Body of pancreas (tissue), 4 donors: ENCODE data around the gene TBC1D22B. TPM values are rescaled to one million over a fixed set of nuclear protein-coding genes. Genes with fewer than 3 reads are reported as not detected.

Experiments used
- ATAC-seq: fragments of 150-250 bp; one replicate; pipeline ENCODE4 v1.9.1; 2016
- DNase-seq, 4 donors: peaks; one replicate each; pipeline ENCODE4 v3.0.0-alpha.2; 2019
- H3K27ac ChIP-seq, 4 donors: fragments of 200-600 bp; sonication (generic); 1 replicate in 3 of 4; 2 replicates in 1 of 4; pipeline versions ENCODE4 v1.5.1 to v1.6.1; 2016 to 2019; ENCODE audit warnings: mild to moderate bottlenecking in 1 of 4, mixed read lengths in 1 of 4, moderate library complexity in 1 of 4
- H3K27me3 ChIP-seq, 2 donors: fragments of 200-600 bp; sonication (generic); one replicate each; pipeline ENCODE4 v1.6.0; 2016; ENCODE audit warnings: mild to moderate bottlenecking in 1 of 2
- H3K36me3 ChIP-seq, 2 donors: fragments of 200-600 bp; sonication (generic); replicated peaks in 1 of 2; 2 replicates each; pipeline ENCODE4 v1.5.1; 2016; ENCODE audit warnings: low read depth in 2 of 2; ENCODE audit not compliant: insufficient read depth in 1 of 2
- H3K4me1 ChIP-seq: fragments of 200-600 bp; sonication (generic); one replicate; pipeline ENCODE4 v1.6.0; 2016
- H3K4me3 ChIP-seq, 2 donors: fragments of 200-600 bp; sonication (generic); 1 replicate in 1 of 2; 2 replicates in 1 of 2; pipeline ENCODE4 v1.5.1; 2016 to 2019
- H3K9me3 ChIP-seq, 3 donors: fragments of 200-600 bp; sonication (generic); 1 replicate in 2 of 3; 2 replicates in 1 of 3; pipeline ENCODE4 v1.5.1; 2016
- CTCF ChIP-seq, 7 experiments: fragments of 450-650 bp in 4 of 7; fragments of 200-600 bp in 3 of 7; sonication (generic) in 3 of 7; IDR thresholded peaks; one replicate each; pipeline ENCODE4 v1.5.1; 2016 to 2019; ENCODE audit warnings: antibody characterized with exemption in 7 of 7
- POLR2A ChIP-seq, 3 donors: fragments of 450-650 bp; IDR thresholded peaks; one replicate each; pipeline ENCODE4 v1.6.1; 2016; ENCODE audit warnings: antibody characterized with exemption in 3 of 3, mild to moderate bottlenecking in 2 of 3
- WGBS, 2 donors: methylation state at CpG; one replicate each; pipeline ENCODE4 v1.1.5; 2017; 5-methylcytosine and 5-hydroxymethylcytosine counted together
- intact Hi-C: fragments of 100-400 bp; cut with DNase I; formaldehyde crosslinking; loops from one replicate; pipeline ENCODE4 v1.15.1; 2023
- total RNA-seq, 2 donors: library from RNA; depleted of rRNA; stranded (reverse); fragments of >200 nt; gene quantifications; one replicate each; pipeline ENCODE4 v1.1.0, GENCODE V29; 2016

Gene TBC1D22B
- total RNA-seq, 2 donors from 2014 or later, result 8.0 to 8.2 TPM

DNA sequence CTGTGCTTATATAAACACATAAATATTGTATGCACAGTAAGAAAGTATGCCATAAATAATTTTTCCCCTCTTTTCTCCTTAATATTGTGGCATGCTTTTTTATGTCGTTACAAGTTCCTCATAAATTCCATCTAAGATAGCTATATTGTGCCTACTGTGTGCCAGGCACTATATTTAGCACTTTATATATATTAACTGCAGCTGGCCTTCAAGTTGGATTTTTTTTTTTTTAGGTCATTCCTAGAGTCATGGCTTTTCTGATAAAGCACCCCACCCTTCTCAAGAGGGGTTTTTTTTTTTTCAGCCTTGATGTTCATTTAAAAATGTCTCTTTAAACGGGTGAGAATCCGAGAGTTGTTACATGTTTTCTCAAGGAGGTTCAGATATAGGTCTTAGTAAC lies 53.4 kb downstream of the TBC1D22B start:
- WGBS, 2 donors, result 88 to 89% methylated on average over 3 of the region's 3 CpGs
- Histone ChIP-seq H3K4me3 (no peak overlapping the region), H3K36me3 (peaks cover 0 to 11% of the 10 kb centered on the region in 2 donors), H3K27me3 (no peaks in the 10 kb centered on the region), H3K4me1 (no peaks in the 10 kb centered on the region), H3K9me3 (no peaks in the 10 kb centered on the region), H3K27ac (no peak overlapping the region)
- no peak for ATAC-seq
- intact Hi-C loops, result no loop called here
- TF ChIP-seq POLR2A (IDR thresholded peaks at IDR 0.05) (no peak), CTCF (IDR thresholded peaks at IDR 0.05) (no peak)
- no peak for DNase-seq

GRCh38 chr6:37311741-37312473 lies 54.3 kb downstream of the TBC1D22B start:
- Histone ChIP-seq H3K27me3 (no peaks in the 10 kb centered on the region), H3K9me3 (no peaks in the 10 kb centered on the region), H3K36me3 (peaks cover under 1 to 12% of the 10 kb centered on the region in 2 donors), H3K4me1 (no peaks in the 10 kb centered on the region), H3K27ac (no peak overlapping the region), H3K4me3 (no peak overlapping the region)
- intact Hi-C loops, result no loop called here
- ATAC-seq (no peak), DNase-seq (no peak)
- WGBS, 2 donors, result 68 to 72% methylated on average over 2 of the region's 2 CpGs
- no peak for TF ChIP-seq CTCF (IDR thresholded peaks at IDR 0.05)
- TF ChIP-seq POLR2A (IDR thresholded peaks at IDR 0.05), result no peak

- peaks cover 6 to 14% of the 10 kb centered on the region in 2 donors for H3K36me3 ChIP-seq
- intact Hi-C loops, result no loop called here
These were observed 56.3 kb downstream of the TBC1D22B start for GRCh38 chr6:37313723-37314486.

GRCh38 chr6:37314487-37315156 lies 57.0 kb downstream of the TBC1D22B start:
- TF ChIP-seq CTCF (IDR thresholded peaks at IDR 0.05) (peak in 6 of 7 experiments; percentile 12 to 53 (median 42)), POLR2A (IDR thresholded peaks at IDR 0.05) (no peak)
- DNase-seq (peak; percentile 38 to 71 (median 60)), ATAC-seq (peak; percentile 60)
- Histone ChIP-seq H3K27me3 (no peaks in the 10 kb centered on the region), H3K27ac (no peak overlapping the region), H3K9me3 (no peaks in the 10 kb centered on the region), H3K4me3 (no peak overlapping the region), H3K36me3 (peaks cover 6 to 14% of the 10 kb centered on the region in 2 donors), H3K4me1 (no peaks in the 10 kb centered on the region)
- WGBS, 2 donors, result 42 to 44% methylated on average over 6 of the region's 6 CpGs
- intact Hi-C loops, result no loop called here

More at GRCh38 chr6:37313723-37314486, 56.3 kb downstream of the TBC1D22B start:
- WGBS, 2 donors, result 86 to 92% methylated on average over 13 of the region's 13 CpGs
- Histone ChIP-seq H3K4me3 (no peak overlapping the region), H3K4me1 (no peaks in the 10 kb centered on the region), H3K27me3 (no peaks in the 10 kb centered on the region), H3K27ac (no peak overlapping the region), H3K9me3 (no peaks in the 10 kb centered on the region)
- DNase-seq (no peak), ATAC-seq (no peak)
- no peak for TF ChIP-seq CTCF (IDR thresholded peaks at IDR 0.05)
- TF ChIP-seq POLR2A (IDR thresholded peaks at IDR 0.05), result no peak
